ENCODE measurements around the gene HDAC6. TPM values are rescaled to one million over a fixed set of nuclear protein-coding genes. Genes with fewer than 3 reads are reported as not detected.
"Not testable (repeated sequence)": the region's sequence is repeated elsewhere in the genome, so short reads cannot be mapped to it uniquely, and the experiment has no call there.

HDAC6 gene
- total RNA-seq, 2 donors from 2014 or later, result 77.0 to 189 TPM

DNA sequence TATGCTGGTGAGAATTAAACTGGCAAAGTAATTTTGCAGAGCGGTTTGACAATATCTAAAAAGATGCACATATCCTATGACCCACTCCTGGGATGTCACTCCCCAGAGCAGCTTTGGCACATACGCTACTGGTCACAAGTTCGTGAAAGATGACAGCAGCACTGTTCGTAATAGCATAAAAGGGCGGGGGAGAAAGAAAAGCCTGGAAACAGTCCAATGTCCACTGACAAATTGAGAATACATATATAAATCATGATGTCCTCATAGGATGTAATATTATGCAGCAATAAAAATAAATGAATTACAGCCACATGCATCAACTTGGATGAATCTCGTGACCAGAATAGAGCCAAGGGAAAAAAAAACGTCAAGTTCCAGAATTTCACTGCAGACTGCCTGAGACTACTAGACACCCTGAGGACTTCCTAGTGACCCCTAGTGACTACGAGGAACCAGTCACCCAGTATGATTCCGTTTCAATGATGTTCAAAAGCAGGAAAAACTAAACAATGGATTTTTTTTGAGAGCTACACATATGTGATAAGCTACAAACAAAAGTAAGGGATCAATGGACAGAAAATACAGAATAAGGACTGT, 31.8 kb downstream of the HDAC6 start:
- no peak for DNase-seq (ENCODE audit: low spot score in 2 of 2)
- no peaks in the 10 kb centered on the region for H3K9me3 Mint-ChIP-seq
- no peaks in the 10 kb centered on the region for H3K36me3 Mint-ChIP-seq
- no peak for ATAC-seq
- no peak overlapping the region for H3K27ac Mint-ChIP-seq

DNA sequence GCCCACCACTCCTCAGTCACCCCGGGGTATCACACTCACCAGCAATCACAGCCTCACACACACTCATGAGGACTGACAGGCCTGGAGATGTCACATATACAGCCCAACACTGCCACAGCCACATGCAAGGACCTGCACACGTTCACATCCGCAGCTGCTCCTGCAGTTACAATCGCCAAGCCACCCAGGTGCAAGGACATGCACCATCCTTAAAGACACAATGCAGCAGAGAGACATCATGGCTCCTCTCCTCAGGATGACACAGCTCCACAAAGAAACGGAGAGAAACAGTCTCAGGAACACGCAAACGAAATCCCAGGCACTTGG, 32.5 kb downstream of the HDAC6 start:
- no peaks in the 10 kb centered on the region for H3K9me3 Mint-ChIP-seq
- DNase-seq (ENCODE audit: low spot score in 2 of 2) (no peak), ATAC-seq (peak in 1 of 2 donors; percentile 48)
- H3K36me3 Mint-ChIP-seq, result no peaks in the 10 kb centered on the region
- H3K27ac Mint-ChIP-seq, result no peak overlapping the region

DNA sequence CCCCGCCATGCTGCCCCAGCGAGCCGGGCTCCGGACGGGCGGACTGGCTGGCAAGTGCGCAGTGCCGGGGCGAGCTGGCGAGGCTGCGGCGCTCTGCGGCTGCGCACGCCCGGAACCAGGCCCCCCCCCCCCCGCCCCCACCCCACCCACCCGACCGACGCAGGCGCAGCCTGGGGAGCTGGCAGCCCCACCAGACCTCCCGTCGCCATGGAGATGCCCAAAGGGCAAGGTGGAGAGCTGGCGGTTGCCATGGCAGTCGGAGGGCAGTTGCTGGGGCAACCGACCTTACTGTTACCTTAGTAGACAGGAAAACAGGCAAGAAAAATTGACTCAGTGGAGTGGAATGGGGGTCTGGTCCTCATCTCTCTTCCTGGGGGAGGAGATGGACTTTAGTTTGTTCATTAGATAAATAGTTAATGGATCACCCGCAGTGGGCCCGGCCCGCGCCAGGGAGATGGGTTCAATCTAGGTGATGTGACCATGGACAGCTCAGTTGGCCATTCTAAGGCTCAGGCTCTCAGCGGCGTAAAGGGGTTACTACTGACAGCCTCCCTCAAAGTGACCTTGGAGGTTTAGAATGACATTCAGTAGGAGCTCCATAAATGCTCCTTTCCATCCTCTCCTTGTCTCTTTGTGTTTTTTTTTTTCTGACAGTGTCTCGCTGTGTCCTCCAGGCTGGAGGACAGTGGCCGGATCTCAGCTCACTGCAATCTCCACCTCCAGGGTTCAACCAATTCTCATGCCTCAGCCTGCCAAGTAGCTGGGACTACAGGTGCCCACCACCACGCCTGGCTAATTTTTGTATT, 33.9 kb downstream of the HDAC6 start, which contains the start of gene PCSK1N:
PCSK1N (minus strand) TSS at position 87 of the 806 bp plus-strand sequence; CDS start at position 9, 78 bp downstream.
- Mint-ChIP-seq H3K27ac (no peak within 1 kb of the TSS), H3K36me3 (no peaks in the 10 kb centered on the region), H3K9me3 (no peaks in the 10 kb centered on the region)
- DNase-seq (ENCODE audit: low spot score in 2 of 2), result no peak
- ATAC-seq, result peak; percentile 47 to 57

DNA sequence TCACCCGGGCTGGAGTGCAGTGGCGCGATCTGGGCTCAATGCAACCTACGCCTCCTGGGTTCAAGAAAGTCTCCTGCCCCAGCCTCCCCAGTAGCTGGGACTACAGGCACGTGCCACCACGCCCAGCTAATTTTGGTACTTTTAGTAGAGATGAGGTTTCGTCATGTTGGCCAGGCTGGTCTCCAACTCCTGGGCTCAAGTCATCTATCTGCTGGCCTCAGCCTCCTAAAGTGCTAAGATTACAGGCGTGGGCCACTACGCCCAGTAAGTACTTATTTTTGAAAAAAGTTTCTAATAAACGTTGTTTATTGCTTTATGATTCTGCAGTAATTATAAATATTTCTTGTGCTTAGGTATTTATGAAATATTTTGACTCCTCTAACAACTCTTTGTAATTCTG, 37.8 kb downstream of the HDAC6 start:
- Mint-ChIP-seq H3K27ac (no peak overlapping the region), H3K36me3 (no peaks in the 10 kb centered on the region), H3K9me3 (no peaks in the 10 kb centered on the region)
- ATAC-seq (no peak), DNase-seq (ENCODE audit: low spot score in 2 of 2) (no peak)

DNA sequence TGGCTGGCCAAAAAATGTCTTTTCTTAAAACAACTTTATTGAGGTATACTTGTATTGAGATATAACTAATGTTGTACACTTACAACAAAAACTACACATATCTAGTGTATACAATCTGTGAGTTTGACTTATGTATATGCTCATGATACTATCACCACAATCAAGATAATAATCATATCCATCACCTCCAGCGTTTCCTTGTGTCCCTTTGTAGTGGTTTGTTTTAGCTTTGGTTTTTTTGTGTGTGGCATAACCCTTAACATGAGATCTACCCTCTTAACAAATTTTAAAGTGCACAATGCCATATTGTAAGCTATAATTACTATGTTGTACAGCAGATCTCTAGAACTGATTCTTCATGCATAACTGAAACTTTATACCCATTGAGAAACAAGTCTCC, 47.0 kb downstream of the HDAC6 start:
- H3K36me3 Mint-ChIP-seq, result no peaks in the 10 kb centered on the region
- DNase-seq (ENCODE audit: low spot score in 2 of 2), result no peak
- ATAC-seq, result no peak
- no peak overlapping the region for H3K27ac Mint-ChIP-seq
- H3K9me3 Mint-ChIP-seq, result no peaks in the 10 kb centered on the region

DNA sequence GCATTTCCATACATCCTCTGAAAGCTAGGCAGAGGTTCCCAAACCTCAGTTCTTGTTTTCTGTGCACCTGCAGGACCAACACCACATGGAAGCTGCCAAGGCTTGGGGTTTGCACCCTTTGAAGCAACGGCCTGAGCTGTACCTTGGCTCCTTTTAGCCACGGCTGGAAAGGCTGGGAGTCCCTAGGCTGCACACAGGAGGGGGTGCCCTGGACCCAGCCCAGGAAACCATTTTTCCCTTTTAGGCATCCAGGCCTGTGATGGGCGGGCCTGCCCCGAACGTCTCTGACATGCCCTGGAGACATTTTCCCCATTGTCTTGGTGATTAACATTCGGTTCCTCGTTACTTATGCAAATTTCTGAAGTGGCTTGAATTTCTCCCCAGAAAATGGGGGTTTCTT, 51.0 kb downstream of the HDAC6 start:
- Mint-ChIP-seq H3K36me3 (no peaks in the 10 kb centered on the region), H3K9me3 (no peaks in the 10 kb centered on the region), H3K27ac (no peak overlapping the region)
- DNase-seq (ENCODE audit: low spot score in 2 of 2), result no peak
- no peak for ATAC-seq

DNA sequence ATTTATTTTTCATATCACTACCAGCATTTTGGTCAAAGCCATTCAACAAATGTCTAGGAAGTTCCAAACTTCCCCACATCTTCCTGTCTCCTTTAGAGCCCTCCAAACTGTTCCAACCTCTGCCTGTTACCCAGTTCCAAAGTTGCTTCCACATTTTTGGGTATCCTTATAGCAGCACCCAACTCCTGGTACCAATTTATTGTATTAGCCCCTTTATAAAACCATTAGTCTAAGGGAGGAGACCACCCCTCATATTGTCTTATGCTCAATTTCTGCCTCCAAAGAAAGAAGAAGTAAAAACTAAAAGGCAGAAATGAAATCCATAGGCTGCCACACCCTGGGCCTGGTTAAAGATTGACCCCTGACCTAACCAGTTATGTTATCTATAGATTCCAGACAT, 51.6 kb downstream of the HDAC6 start:
- not testable (repeated sequence) for H3K9me3 Mint-ChIP-seq; ATAC-seq; H3K36me3 Mint-ChIP-seq; DNase-seq (ENCODE audit: low spot score in 2 of 2)
- peak overlapping the region in 1 of 2 donors; percentile 46 for H3K27ac Mint-ChIP-seq

DNA sequence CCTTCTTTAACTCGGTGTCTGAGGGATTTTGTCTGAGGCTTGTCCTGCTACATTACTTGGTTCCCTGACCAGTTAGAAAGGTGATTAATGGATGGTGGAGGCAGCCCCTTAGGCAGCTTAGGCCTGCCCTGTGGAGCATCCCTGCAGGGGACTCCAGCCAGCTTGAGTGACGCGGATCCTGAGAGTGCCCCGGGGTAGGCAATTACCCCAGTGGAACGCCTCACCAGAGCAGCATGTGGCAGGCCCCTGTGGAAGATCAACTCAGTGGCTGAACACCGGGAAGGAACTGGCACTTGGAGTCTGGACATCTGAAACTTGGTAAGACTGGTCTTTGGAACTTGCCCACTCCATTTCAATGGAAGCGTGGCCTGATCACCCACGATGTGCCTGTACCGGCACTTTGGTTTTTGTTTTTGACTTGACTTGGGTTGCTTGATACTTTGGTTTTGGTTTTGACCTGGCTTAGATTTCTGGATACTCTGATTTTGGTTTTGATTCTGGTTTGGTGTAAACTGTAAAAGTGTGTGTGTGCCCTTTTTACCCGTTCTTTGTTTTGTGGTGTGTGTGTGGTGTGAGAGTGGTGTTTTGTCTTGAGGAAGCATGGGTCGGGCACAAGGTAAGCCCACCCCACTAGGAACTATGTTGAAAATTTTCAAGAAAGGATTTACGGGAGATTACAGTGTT, 52.4 kb downstream of the HDAC6 start:
- DNase-seq (ENCODE audit: low spot score in 2 of 2); H3K36me3 Mint-ChIP-seq; H3K9me3 Mint-ChIP-seq; H3K27ac Mint-ChIP-seq; ATAC-seq: not testable (repeated sequence)

DNA sequence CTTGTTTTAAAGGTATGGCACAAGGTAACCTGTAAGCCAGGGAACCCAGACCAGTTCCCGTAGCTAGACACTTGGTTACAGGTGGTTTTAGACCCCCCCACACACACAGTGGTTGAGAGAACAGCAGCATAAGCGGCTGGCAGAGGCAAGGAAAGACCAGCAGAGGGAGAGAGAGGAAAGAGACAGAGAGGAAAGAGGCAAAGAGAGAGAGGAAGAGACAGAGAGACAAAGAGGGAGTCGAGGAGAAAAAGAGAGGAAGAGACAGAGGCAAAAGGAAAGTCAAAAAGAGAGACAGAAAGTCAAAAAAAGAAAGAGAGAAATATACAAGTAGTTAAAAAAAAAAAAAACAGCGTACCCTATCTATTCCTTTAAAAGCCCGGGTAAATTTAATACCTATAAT, 53.0 kb downstream of the HDAC6 start:
- no peak overlapping the region for H3K27ac Mint-ChIP-seq
- DNase-seq (ENCODE audit: low spot score in 2 of 2), result no peak
- no peaks in the 10 kb centered on the region for H3K9me3 Mint-ChIP-seq
- H3K36me3 Mint-ChIP-seq, result no peaks in the 10 kb centered on the region
- no peak for ATAC-seq

DNA sequence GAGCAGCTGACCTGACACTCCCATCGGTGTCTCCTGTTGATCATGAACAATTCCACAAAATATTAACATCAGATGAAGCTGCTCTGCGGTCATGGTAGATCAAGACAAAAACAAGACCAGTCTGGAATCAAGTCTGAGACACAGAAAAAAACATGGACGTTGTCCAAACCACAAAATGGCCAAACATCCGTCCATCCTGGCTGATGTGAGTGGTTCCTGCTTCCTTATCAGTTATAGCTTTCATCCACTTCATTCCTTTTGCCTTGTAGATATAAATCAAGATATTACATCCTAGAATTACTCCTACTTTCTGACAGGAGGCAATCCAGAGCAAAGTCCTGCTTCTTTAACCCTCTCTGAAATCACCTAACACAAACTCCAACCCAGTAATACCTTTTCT, 62.3 kb downstream of the HDAC6 start:
- ATAC-seq (no peak), DNase-seq (ENCODE audit: low spot score in 2 of 2) (no peak)
- Mint-ChIP-seq H3K27ac (no peak overlapping the region), H3K9me3 (no peaks in the 10 kb centered on the region), H3K36me3 (no peaks in the 10 kb centered on the region)

DNA sequence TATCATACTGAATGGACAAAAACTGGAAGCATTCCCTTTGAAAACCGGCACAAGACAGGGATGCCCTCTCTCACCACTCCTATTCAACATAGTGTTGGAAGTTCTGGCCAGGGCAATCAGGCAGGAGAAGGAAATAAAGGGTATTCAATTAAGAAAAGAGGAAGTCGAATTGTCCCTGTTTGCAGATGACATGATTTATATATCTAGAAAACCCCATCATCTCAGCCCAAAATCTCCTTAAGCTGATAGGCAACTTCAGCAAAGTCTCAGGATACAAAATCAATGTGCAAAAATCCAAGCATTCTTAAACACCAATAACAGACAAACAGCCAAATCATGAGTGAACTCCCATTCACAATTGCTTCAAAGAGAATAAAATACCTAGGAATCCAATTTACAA, 70.2 kb downstream of the HDAC6 start:
- not testable (repeated sequence) for H3K27ac Mint-ChIP-seq; DNase-seq (ENCODE audit: low spot score in 2 of 2); ATAC-seq; H3K9me3 Mint-ChIP-seq; H3K36me3 Mint-ChIP-seq

Other genes starting within 250 kb of the HDAC6 start
- 100 to 1,000 TPM; 171 to 256 TPM for gene RBM3, start 227.6 kb upstream of the HDAC6 start, total RNA-seq
- gene WDR13, start 204.6 kb upstream of the HDAC6 start, total RNA-seq, result 10 to 100 TPM; 52.8 to 58.5 TPM
- gene WAS, start 118.3 kb upstream of the HDAC6 start, total RNA-seq, result 10 to 100 TPM; 88.9 to 93.0 TPM
- 10 to 100 TPM; 31.5 to 36.4 TPM for gene SUV39H1, start 105.3 kb upstream of the HDAC6 start, total RNA-seq
- not detected for gene GLOD5, start 40.3 kb upstream of the HDAC6 start, total RNA-seq
- gene GATA1, start 15.5 kb upstream of the HDAC6 start, total RNA-seq, result under 1 TPM in 1 of 2 donors, not detected in 1; 0.25 TPM
- gene ERAS, start 24.4 kb downstream of the HDAC6 start, total RNA-seq, result under 1 TPM; 0.23 to 0.31 TPM
- 1 to 10 TPM; 1.0 to 2.7 TPM for gene PCSK1N, start 33.5 kb downstream of the HDAC6 start, total RNA-seq
- gene TIMM17B, start 95.7 kb downstream of the HDAC6 start, total RNA-seq, result 10 to 100 TPM; 61.4 to 86.4 TPM
- gene PQBP1, start 95.9 kb downstream of the HDAC6 start, total RNA-seq, result 10 to 100 TPM; 77.2 to 79.3 TPM
- 10 to 100 TPM; 18.3 to 22.2 TPM for gene SLC35A2, start 109.6 kb downstream of the HDAC6 start, total RNA-seq
- gene PIM2, start 117.0 kb downstream of the HDAC6 start, total RNA-seq, result 100 to 1,000 TPM; 264 to 357 TPM
- 10 to 100 TPM; 76.8 to 82.4 TPM for gene OTUD5, start 155.5 kb downstream of the HDAC6 start, total RNA-seq
- 10 to 100 TPM in 1 of 2 donors, 1 to 10 TPM in 1; 4.9 to 15.5 TPM for gene KCND1, start 169.8 kb downstream of the HDAC6 start, total RNA-seq
- 100 to 1,000 TPM in 1 of 2 donors, 10 to 100 TPM in 1; 92.3 to 140 TPM for gene GRIPAP1, start 200.2 kb downstream of the HDAC6 start, total RNA-seq
- gene TFE3, start 241.3 kb downstream of the HDAC6 start, total RNA-seq, result 10 to 100 TPM; 34.8 to 41.8 TPM

Data from activated naive CD4-positive, alpha-beta T cell treated with anti-CD3 and anti-CD28 coated beads, Interleukin-2, amount 50 U/mL, for 72 hours (primary cell).